HCT116 (cell line): Measurements from ENCODE around the gene PLEKHG3. TPM values are rescaled to one million over a fixed set of nuclear protein-coding genes. Genes with fewer than 3 reads are reported as not detected.

Source experiments
- ATAC-seq: fragments of 200-7000 bp; cut with Tn5 transposase; 2 replicates; pipeline ENCODE4 v1.9.1; 2020; ENCODE audit warnings: mild to moderate bottlenecking, moderate library complexity
- BruUV-seq: library from RNA; stranded (reverse); fragments of 400-500 nt; replicated peaks from 2 replicates; lab custom pipeline; 2021; lab: Mats Ljungman, UMichigan
- CTCF ChIA-PET: fragments of 300-600 bp; sonication (Branson Sonifier 250); formaldehyde crosslinking; loops from one replicate; lab custom pipeline; 2021; ENCODE audit warnings: antibody characterized with exemption; lab: Charles Lee
- POLR2A ChIA-PET: fragments of 300-600, 350-600 bp; sonication (Branson Sonifier 250); formaldehyde crosslinking; loops from one replicate; lab custom pipeline; 2021; ENCODE audit warnings: antibody characterized with exemption; lab: Charles Lee
- RAD21 ChIA-PET, 2 experiments: fragments of 300-600 bp; sonication (Branson Sonifier 250); formaldehyde crosslinking; loops; one replicate each; lab custom pipeline; 2023; ENCODE audit warnings: low total read pairs in 2 of 2; ENCODE audit not compliant: uncharacterized antibody in 2 of 2, unreplicated experiment in 2 of 2, low non-redundant PET in 1 of 2; lab: Charles Lee
- DNase-seq: peaks from one replicate; pipeline ENCODE4 v3.0.0-alpha.2; 2010; ENCODE audit warnings: low read depth, low spot score
- H2AFZ ChIP-seq: fragments of 200-600 bp; shearing (Covaris generic), sonication (generic); 2 replicates; pipeline ENCODE4 v1.6.1; 2017; ENCODE audit warnings: low read depth, mixed run types, mixed read lengths, antibody characterized with exemption, low read length; ENCODE audit not compliant: poor library complexity, severe bottlenecking
- H3K27ac ChIP-seq: 2 replicates; pipeline ENCODE4 v1.5.1; 2012; ENCODE audit warnings: low read depth, low read length
- H3K27me3 ChIP-seq: fragments of 200-600 bp; sonication (generic); 2 replicates; pipeline ENCODE4 v1.6.1; 2016; ENCODE audit warnings: mixed run types, low read length, mixed read lengths; ENCODE audit not compliant: insufficient read depth
- H3K36me3 ChIP-seq, 2 experiments: fragments of 200-500 bp in 1 of 2; fragments of 200-600 bp in 1 of 2; sonication (Bioruptor generic) in 1 of 2; sonication (generic) in 1 of 2; 2 replicates each; pipeline versions ENCODE4 v1.5.1 to v1.6.1; 2014 to 2016; ENCODE audit warnings: low read length in 2 of 2, inconsistent platforms in 1 of 2, mixed read lengths in 1 of 2, mixed run types in 1 of 2; ENCODE audit not compliant: insufficient read depth in 2 of 2, control insufficient read depth in 1 of 2
- H3K4me1 ChIP-seq, 2 experiments: fragments of 200-600 bp in 1 of 2; sonication (generic) in 1 of 2; 2 replicates each; pipeline versions ENCODE4 v1.5.1 to v1.6.1; 2012 to 2017; ENCODE audit warnings: low read length in 2 of 2, inconsistent platforms in 1 of 2, mild to moderate bottlenecking in 1 of 2, mixed read lengths in 1 of 2, mixed run types in 1 of 2, moderate library complexity in 1 of 2; ENCODE audit not compliant: insufficient read depth in 2 of 2, control insufficient read depth in 1 of 2
- H3K4me2 ChIP-seq: fragments of 200-600 bp; sonication (generic); 2 replicates; pipeline ENCODE4 v1.6.1; 2017; ENCODE audit warnings: mixed run types, low read length, mixed read lengths
- H3K4me3 ChIP-seq, 2 experiments: fragments of 200-600 bp in 1 of 2; sonication (generic) in 1 of 2; replicated peaks in 1 of 2; 2 replicates each; pipeline ENCODE4 v1.5.1; 2011 to 2016; ENCODE audit warnings: low read length in 2 of 2, control low read depth in 1 of 2, low read depth in 1 of 2, mild to moderate bottlenecking in 1 of 2, mixed read lengths in 1 of 2, mixed run types in 1 of 2
- H3K79me2 ChIP-seq: fragments of 200-600 bp; sonication (generic); 2 replicates; pipeline ENCODE4 v1.6.1; 2017; ENCODE audit warnings: mild to moderate bottlenecking, mixed run types, low read length, moderate library complexity, mixed read lengths; ENCODE audit not compliant: insufficient read depth
- H3K9ac ChIP-seq: fragments of 200-600 bp; sonication (generic); 2 replicates; pipeline ENCODE4 v1.6.1; 2016; ENCODE audit warnings: low read length, mixed read lengths
- H3K9me2 ChIP-seq: fragments of 200-600 bp; sonication (generic), shearing (Covaris generic); 2 replicates; pipeline ENCODE4 v1.6.1; 2017; ENCODE audit warnings: mixed run types, mild to moderate bottlenecking, moderate library complexity; ENCODE audit not compliant: insufficient read depth
- H3K9me3 ChIP-seq, 2 experiments: fragments of 200-500 bp in 1 of 2; fragments of 200-600 bp in 1 of 2; sonication (Bioruptor generic) in 1 of 2; sonication (generic) in 1 of 2; 2 replicates each; pipeline ENCODE4 v1.6.1; 2014 to 2017; ENCODE audit warnings: low read length in 2 of 2, mixed read lengths in 2 of 2, inconsistent platforms in 1 of 2, low read depth in 1 of 2, mild to moderate bottlenecking in 1 of 2, mixed run types in 1 of 2, moderate library complexity in 1 of 2; ENCODE audit not compliant: control insufficient read depth in 1 of 2, insufficient read depth in 1 of 2
- H4K20me1 ChIP-seq: fragments of 200-600 bp; sonication (generic), shearing (Covaris generic); 2 replicates; pipeline ENCODE4 v1.6.1; 2017; ENCODE audit warnings: mixed run types, mild to moderate bottlenecking, moderate library complexity; ENCODE audit not compliant: insufficient read depth
- ATF3 ChIP-seq: IDR thresholded peaks from 2 replicates; pipeline ENCODE4 v1.6.1; 2012
- CBX3 ChIP-seq: IDR thresholded peaks from 2 replicates; pipeline ENCODE4 v1.6.1; 2012; ENCODE audit warnings: low read depth
- CTCF ChIP-seq, 3 experiments: fragments of 200-600 bp in 1 of 3; sonication (generic) in 1 of 3; IDR thresholded peaks in 2 of 3; conservative IDR thresholded peaks in 1 of 3; 2 replicates each; pipeline ENCODE4 v1.5.1; 2012 to 2017; ENCODE audit warnings: low read depth in 2 of 3, low read length in 2 of 3, antibody characterized with exemption in 1 of 3, borderline replicate concordance in 1 of 3, control low read depth in 1 of 3, mild to moderate bottlenecking in 1 of 3, mixed read lengths in 1 of 3, mixed run types in 1 of 3, moderate library complexity in 1 of 3; ENCODE audit not compliant: insufficient read depth in 1 of 3
- EGR1 ChIP-seq: IDR thresholded peaks from 2 replicates; pipeline ENCODE4 v1.6.1; 2012; ENCODE audit warnings: low read depth
- ELF1 ChIP-seq: IDR thresholded peaks from 2 replicates; pipeline ENCODE4 v1.6.1; 2012; ENCODE audit warnings: low read depth, borderline replicate concordance
- EZH2 ChIP-seq: fragments of 200-600 bp; sonication (generic); IDR thresholded peaks from 2 replicates; pipeline ENCODE4 v1.6.1; 2017; ENCODE audit warnings: antibody characterized with exemption, mixed run types
- EZH2phosphoT487 ChIP-seq: fragments of 200-600 bp; IDR thresholded peaks from 2 replicates; pipeline ENCODE4 v1.6.1; 2018; ENCODE audit warnings: antibody characterized with exemption, borderline replicate concordance
- JUND ChIP-seq: IDR thresholded peaks from 2 replicates; pipeline ENCODE4 v1.6.1; 2012
- POLR2AphosphoS5 ChIP-seq: IDR thresholded peaks from 2 replicates; pipeline ENCODE4 v1.6.1; 2011; ENCODE audit warnings: mild to moderate bottlenecking, low read depth, low read length, moderate library complexity
- RAD21 ChIP-seq: IDR thresholded peaks from 2 replicates; pipeline ENCODE4 v1.6.1; 2012; ENCODE audit warnings: low read depth, mild to moderate bottlenecking
- SP1 ChIP-seq: IDR thresholded peaks from 2 replicates; pipeline ENCODE4 v1.6.1; 2012; ENCODE audit warnings: low read depth
- SRF ChIP-seq: IDR thresholded peaks from 2 replicates; pipeline ENCODE4 v1.6.1; 2012; ENCODE audit warnings: low read depth
- ZBTB33 ChIP-seq: IDR thresholded peaks from 2 replicates; pipeline ENCODE4 v1.6.1; 2011; ENCODE audit warnings: mild to moderate bottlenecking, low read length, moderate library complexity; ENCODE audit not compliant: insufficient replicate concordance; ENCODE audit errors: extremely low read depth
- intact Hi-C: fragments of 100-400 bp; cut with micrococcal nuclease; formaldehyde crosslinking; loops from 2 replicates; pipeline ENCODE4 v1.10.0; 2022
- total RNA-seq: library from RNA; stranded (reverse); gene quantifications from one replicate; pipeline ENCODE4 v1.2.1, GENCODE V29; 2021; ENCODE audit not compliant: unreplicated experiment

PLEKHG3 gene
- total RNA-seq, 1 experiment from 2014 or later = 55.6 TPM

GRCh38 chr14:64765740-64766302 is 61.6 kb downstream of the PLEKHG3 start:
- DNase-seq (no peak), ATAC-seq (no peak)
- Histone ChIP-seq H3K4me2 (peak overlapping the region; percentile 14; the same call in 1 of the 2 replicates), H3K9me3 (no peaks in the 10 kb centered on the region), H3K27me3 (no peaks in the 10 kb centered on the region), H3K4me3 (no peak overlapping the region), H3K27ac (no peak overlapping the region), H3K9me2 (no peaks in the 10 kb centered on the region), H4K20me1 (no peaks in the 10 kb centered on the region), H3K4me1 (peaks cover 30 to 55% of the 10 kb centered on the region in 2 experiments), H3K79me2 (no peaks in the 10 kb centered on the region), H2AFZ (no peak overlapping the region), H3K36me3 (no peaks in the 10 kb centered on the region), H3K9ac (no peak overlapping the region)
- CTCF ChIA-PET = interaction anchor here (1.3 to 2.1 kb wide), 6 partner anchors 10 to 145 kb away, joined by 3 to 9 read pairs (median 6); no protein-coding TSS in a partner anchor
- BruUV-seq = no TSS peak
- RAD21 ChIA-PET = no interaction called here
- TF ChIP-seq EZH2phosphoT487 (no peak), CTCF (IDR thresholded peaks at IDR 0.05 in 2 of 3, conservative IDR thresholded peaks at IDR 0.05 in 1 of 3; ENCODE audit: borderline replicate concordance in 1 of 3, insufficient read depth in 1 of 3, low read depth in 2 of 3, low read length in 2 of 3) (no peak), ELF1 (no peak), SP1 (no peak), POLR2AphosphoS5 (no peak), EZH2 (no peak), SRF (no peak), ZBTB33 (no peak), RAD21 (no peak), EGR1 (no peak), ATF3 (no peak), JUND (no peak), CBX3 (no peak)
- intact Hi-C loops = loop anchor here (1.0 kb wide), 1 partner anchor 95 kb away; no protein-coding TSS in a partner anchor
- POLR2A ChIA-PET = no interaction called here
